Stimulated activated CD8-positive, alpha-beta memory T cell treated with anti-CD3 and anti-CD28 coated beads, Interleukin-7, amount 100 ng/mL, for 4 hours (primary cell): ENCODE results near the gene EVL.

Source experiments
- DNase-seq, 2 donors: peaks; one replicate each; pipeline ENCODE4 v3.0.0-alpha.2; 2020; ENCODE audit warnings: low read depth in 2 of 2

The EVL gene

DNA sequence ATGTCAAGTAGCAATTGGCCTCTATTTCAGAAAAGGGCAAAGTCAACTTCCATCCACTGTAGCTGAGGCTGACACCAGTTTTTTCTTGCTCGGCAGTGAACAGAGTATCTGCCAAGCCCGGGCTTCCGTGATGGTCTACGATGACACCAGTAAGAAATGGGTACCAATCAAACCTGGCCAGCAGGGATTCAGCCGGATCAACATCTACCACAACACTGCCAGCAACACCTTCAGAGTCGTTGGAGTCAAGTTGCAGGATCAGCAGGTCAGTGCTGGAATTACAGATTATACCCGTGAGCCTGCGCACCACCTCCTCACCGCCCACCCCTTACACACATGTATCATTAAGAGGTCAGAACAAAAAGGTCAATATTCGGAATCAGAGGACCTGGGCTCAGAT, 19.4 kb downstream of the EVL start:
- DNase-seq, result no peak

DNA sequence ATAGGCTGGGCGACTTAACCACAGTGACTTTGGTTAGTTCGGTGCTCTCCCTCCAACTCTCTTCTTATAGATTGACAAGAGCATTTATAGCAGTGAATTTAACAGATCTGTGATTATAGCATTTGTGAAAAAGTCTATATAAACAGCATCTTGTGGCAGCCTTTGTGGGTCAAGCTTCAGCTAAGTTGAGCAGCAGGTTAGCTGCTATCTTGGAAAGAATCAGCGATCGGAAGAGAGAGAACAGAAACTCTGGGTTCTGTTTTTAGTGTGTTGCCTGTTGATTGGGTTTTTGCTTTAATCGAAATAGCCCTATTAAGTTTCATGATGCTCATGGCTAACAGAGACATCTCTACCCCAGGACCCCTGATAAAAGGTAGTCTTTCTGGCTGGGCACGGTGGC, 20.2 kb downstream of the EVL start:
- no peak for DNase-seq

- no peak for DNase-seq
Measured at GRCh38 chr14:100086361-100086760, 21.1 kb downstream of the EVL start.

DNA sequence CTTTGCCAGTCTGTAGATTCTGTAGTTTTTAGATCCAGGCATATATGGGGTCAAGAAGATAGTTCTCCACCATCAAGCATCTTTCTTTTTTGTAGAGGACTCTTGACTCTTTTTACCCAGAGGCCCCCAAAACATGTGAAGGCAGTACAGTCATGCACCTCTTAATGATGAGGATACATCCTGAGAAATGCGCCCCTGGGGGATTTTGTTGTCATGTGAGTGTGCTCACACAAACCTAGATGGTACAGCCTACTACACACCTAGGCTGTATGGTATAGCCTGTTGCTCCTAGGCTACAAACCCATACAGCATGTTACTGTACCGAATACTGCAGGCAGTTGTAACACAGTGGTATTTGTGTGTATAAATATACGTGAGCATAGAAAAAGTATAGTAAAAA, 23.0 kb downstream of the EVL start:
- no peak for DNase-seq

DNA sequence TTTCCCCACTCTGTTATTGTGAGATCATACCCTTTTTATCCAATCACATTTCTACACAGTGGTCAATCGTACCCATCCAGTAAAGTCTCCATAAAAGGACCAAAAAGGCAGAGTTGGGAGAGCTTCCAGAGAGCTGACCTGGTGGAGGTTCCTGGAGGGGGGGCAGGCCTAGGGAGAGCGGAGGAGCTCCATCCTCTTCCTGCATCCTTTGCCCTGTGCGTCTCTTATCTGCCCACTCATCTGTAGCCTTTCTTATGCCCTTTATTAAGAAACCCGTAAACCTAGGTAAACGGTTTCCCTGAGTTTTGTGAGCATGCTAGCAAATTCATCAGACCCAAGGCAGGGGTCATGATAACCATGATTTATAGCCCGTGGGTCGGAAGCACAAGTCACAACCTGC, 26.2 kb downstream of the EVL start:
- no peak for DNase-seq

GRCh38 chr14:100092832-100093231, 27.6 kb downstream of the EVL start:
- no peak for DNase-seq

DNA sequence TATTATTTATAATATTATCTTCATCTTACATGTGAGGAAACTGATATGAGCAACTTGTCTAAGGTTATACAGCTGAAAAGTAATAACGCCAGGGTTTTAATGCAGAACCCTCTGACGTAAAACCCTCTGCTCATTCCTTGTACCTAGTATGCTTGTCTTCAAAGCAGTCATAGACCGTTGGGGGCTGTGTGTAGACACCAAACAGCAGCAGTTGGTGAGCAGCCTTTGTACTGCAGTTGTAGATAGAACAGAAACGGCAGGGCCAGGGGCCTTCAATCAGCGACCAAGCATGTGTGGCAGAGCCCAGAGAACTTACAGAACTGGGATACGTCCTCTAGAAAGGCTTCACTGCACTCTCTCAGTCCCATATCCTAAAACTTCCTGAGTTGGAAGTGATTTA, 28.1 kb downstream of the EVL start:
- no peak for DNase-seq

DNA sequence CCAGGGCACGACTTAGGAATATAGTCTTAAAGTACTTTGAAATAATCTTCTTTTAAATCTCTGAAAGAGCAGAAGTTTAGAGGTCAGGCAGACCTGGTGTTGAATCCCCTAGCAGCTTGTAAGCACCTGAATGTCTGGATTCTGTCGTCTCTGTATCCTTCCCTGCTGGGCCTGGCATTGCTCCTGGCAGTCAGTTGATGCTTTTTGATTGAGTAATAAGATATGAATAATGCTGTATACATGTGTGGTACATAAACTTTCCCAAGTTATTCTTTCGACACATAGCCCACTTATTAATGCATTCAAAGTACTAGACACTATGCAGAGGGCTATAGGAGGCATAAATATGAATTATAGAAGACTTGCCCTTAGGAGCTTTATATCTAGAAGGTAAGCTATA, 31.4 kb downstream of the EVL start:
- DNase-seq, result no peak

DNA sequence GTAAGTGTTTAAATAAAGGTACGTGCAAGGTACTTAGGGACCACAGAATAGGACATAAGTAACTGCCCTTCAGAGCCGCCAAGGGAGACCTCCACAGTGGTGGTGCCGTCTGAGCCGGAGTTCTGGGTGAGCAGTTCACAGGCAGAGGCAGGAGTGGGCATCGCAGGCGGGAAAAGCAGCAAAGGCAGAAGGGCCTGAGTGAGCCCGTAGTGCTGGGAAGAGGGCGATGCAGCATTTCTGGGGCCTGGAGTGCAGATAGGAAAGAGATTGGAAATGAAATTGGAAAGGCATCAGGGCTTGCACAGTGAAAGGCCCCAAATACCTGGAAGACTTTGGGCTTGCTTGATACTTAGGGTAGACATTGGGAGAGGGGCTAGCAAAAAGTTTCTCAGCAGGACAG, 32.9 kb downstream of the EVL start:
- DNase-seq, result no peak

DNA sequence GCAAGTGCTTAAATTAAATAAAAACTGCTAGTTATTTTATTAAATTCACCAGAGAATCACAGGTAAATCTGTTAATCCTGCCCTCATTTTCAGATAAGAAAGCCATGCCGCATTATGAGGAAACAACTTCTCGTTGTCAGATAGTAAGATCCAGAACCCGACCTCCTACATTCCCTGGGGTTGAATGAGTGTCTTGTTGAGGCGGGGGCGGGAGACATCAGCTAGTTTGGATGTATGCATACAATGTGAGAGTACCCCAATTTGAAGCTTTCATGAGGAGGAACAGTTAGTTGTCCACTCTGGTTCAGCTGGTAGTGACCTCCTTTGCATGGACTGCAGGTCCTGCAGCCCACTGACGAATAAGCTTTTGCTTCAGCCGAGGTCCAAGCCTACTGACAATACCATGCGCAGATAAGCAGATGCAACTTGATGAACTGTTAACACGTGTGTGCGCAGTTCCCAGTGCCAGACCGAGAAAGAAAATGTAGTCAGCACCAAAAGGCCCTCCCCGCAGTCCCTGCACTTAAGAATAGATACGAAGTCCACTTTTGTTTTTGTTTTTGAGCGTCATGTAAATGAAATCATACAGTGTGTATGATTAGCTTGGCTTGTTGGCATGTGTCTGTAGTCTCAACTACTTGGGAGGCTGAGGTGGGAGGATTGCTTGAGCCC, 34.9 kb downstream of the EVL start:
- DNase-seq, result no peak

DNA sequence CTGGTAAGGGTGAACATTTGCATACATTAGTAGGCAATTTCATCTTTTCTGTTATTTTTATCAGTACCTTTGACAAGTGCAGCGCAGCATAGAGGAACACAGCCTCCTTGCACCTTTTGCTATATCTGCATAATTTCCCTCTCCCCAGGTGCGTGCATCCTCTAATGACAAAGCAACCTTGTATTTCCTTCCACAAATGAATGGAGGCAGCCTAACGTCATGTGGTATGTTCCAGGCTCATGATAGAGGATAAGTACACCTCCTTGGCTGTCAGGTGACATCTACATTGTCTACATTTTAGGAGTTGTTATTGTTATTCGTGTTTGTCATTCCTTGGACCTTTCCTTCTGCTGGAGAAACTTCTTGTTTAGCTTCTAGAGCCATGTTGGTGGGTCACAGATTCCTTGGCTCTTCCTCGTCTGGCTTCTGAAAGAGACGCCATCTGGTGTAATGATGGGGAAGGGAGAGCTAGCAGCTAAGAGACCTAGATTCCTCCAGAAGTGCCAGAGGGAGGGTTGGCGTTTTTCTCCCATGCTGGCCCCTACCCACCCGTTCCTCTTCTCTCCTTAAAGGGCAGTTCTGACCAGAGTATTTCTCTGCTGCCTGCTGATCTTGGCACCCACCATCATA, 37.0 kb downstream of the EVL start:
- DNase-seq, result no peak

DNA sequence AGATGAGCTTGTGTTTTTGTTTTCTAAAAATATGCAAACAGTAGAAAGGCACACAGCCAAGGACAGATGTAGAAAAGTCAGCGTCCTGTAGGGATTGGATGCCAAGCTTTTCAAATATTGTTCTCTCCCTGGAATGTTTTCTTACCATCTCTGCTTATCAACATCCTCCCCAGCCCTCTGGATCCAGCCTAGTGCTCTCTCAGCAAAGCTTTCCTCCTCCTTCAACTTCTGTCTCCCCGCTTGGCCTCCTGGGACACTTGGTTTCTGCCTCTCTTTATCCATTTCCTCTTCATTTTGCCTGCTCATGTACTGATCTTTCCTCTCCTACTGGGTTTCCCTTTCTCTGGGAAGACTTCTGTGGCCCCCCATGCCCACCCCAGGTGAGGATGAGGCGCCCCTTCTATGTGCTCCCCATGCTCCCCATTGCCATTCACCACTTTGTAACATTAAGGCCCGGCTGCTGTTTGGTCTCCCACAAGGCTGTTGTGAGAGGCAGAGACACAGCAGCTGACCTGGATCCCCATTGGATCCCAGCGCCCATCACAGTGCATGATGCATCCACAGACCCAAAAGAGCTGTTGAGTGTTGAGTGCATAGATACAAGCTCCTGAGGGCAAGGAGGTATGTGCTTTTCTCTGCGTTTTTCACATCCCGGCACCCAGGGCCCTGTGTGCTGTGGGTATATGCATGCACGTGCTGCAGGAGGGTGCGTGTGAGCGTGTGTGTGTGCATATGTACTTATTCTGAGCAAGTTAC, 38.2 kb downstream of the EVL start:
- DNase-seq, result no peak

- DNase-seq, result no peak
Measured at GRCh38 chr14:100104006-100104352, 38.8 kb downstream of the EVL start.

GRCh38 chr14:100104523-100105300, 39.5 kb downstream of the EVL start:
- DNase-seq, result no peak

DNA sequence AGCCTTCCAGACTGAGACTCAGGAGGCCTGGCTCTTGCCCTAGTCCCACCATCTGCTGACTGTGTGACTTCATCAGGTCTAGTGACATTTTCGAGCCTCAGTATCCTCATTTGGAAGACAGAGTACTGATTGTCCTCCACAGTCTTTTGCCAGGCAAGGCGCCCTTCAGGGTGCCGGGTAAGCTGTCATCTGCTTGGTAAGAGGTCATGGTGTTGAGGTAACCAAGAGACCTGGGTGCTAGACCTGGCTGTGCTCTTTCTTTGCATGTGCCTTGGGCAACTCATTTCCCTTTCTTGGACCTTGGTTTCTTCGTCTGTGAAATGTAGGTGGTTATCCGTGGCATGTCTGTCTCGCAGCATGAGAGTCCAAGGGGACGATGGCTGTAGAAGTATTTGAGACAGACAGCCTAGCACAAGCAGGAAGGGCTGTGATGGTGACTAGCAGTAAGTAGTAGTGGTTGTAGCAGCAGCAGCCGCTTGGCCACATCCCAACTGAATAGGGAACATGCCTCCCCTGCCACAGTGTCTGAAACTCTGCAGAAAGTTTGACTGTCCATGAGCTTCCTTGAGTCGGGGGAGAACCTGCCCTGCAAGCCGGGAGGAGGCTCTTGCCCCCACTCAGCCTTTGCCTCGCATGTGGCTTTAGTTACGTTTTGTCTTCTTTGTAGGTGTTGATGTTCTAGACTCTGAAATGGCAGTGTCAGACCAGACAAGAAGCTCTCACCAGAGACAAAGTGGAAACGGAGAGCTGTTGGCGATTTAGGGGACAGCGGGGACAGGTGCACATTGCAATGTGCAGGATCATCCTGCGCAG, 40.3 kb downstream of the EVL start:
- DNase-seq, result no peak

GRCh38 chr14:100106250-100107112, 41.3 kb downstream of the EVL start:
- DNase-seq, result no peak

DNA sequence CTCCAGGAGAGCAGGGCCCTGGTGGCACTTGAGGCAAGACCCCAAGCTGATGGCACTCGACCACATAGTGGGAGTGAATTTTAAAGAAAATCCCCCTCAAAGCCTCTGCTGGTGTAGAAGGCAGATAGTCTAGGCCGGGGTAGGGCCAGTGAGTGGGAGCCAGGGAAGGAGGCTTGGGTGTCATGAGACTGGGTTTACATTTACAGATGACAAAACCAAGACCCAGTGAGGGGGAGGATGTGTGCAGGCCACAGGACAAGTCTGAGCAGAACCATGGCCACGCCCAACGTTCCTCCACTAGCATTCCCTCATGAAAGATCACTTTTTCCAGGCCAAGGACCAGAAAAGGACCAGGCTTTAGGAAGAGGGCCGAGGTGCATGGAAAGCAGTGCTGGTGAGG, 42.0 kb downstream of the EVL start:
- DNase-seq, result no peak

- peak; percentile 80 for DNase-seq
Measured at GRCh38 chr14:100108042-100108825, 43.0 kb downstream of the EVL start.

DNA sequence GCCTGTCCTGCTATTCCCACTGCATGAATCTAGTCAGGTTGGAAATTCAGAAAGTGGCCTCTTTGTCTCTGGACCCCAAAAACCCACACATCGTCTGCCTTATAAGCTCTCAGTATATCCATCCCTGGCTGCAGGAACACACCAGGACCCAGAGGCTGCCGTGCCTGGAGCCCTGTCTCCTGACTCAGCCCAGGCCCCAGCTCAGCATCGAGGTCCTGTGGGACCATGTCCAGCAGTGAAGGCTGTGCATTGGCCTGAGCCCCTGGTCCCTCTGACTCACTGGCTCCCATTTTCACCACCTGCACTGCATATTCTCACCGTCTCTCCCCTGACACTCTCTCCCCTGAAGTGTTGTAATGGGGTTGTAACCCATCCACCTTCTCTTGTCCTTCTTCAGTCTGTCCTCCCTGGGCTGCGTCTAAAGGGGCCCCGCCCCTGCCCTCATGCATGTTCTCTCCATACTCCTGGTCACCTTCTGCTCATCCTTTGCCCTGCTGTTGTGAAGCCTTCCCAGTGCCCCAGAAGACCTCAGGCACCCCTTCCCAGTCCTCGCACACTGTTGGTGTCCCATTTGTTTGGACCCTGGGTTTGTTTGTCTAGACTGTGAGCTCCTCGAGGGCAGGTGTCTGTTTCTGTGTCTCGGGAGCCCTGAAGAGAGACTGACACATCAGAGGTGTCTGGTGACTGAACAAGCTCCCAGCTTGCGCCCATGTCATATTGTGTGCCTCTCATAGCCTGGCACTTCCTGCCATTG, 43.8 kb downstream of the EVL start:
- DNase-seq, result no peak
